Fibroblast of lung (primary cell): Measurements from ENCODE around the gene KLF15. TPM values are rescaled to one million over a fixed set of nuclear protein-coding genes. Genes with fewer than 3 reads are reported as not detected.

Experiments used
- DNase-seq, 2 donors: peaks; one replicate each; pipeline versions ENCODE4 v3.0.0 to v3.0.0-alpha.2; 2010; ENCODE audit warnings: low read depth in 2 of 2
- H2AFZ ChIP-seq: 2 replicates; pipeline ENCODE4 v1.5.1; 2012; ENCODE audit warnings: low read length, control low read depth, inconsistent platforms
- H3K27ac ChIP-seq: 2 replicates; pipeline ENCODE4 v1.5.1; 2011; ENCODE audit warnings: low read length, control low read depth; ENCODE audit not compliant: insufficient read depth
- H3K27me3 ChIP-seq: 2 replicates; pipeline ENCODE4 v1.5.1; 2011; ENCODE audit warnings: mild to moderate bottlenecking, low read length; ENCODE audit not compliant: control insufficient read depth, insufficient read depth
- H3K36me3 ChIP-seq: 2 replicates; pipeline ENCODE4 v1.5.1; 2011; ENCODE audit warnings: low read length; ENCODE audit not compliant: control insufficient read depth, insufficient read depth
- H3K4me1 ChIP-seq: 2 replicates; pipeline ENCODE4 v1.5.1; 2011; ENCODE audit warnings: low read length; ENCODE audit not compliant: control insufficient read depth, insufficient read depth; ENCODE audit errors: extremely low read depth
- H3K4me2 ChIP-seq: 2 replicates; pipeline ENCODE4 v1.5.1; 2011; ENCODE audit warnings: low read length, control low read depth; ENCODE audit not compliant: insufficient read depth; ENCODE audit errors: extremely low read depth
- H3K4me3 ChIP-seq, 4 experiments: fragments of 200-600 bp in 1 of 4; sonication (generic) in 1 of 4; replicated peaks in 1 of 4; 2 replicates each; pipeline ENCODE4 v1.5.1; 2011 to 2016; ENCODE audit warnings: low read length in 4 of 4, low read depth in 3 of 4, mild to moderate bottlenecking in 3 of 4, control low read depth in 2 of 4, inconsistent platforms in 1 of 4, mixed read lengths in 1 of 4; ENCODE audit not compliant: insufficient read depth in 1 of 4; ENCODE audit errors: control extremely low read depth in 1 of 4
- H3K79me2 ChIP-seq: 2 replicates; pipeline ENCODE4 v1.5.1; 2012; ENCODE audit warnings: mild to moderate bottlenecking, low read length, inconsistent platforms; ENCODE audit not compliant: control insufficient read depth, insufficient read depth
- H3K9ac ChIP-seq: 2 replicates; pipeline ENCODE4 v1.5.1; 2011; ENCODE audit warnings: mild to moderate bottlenecking, low read length, control low read depth; ENCODE audit not compliant: insufficient read depth
- H3K9me3 ChIP-seq: 2 replicates; pipeline ENCODE4 v1.5.1; 2012; ENCODE audit warnings: low read depth, low read length; ENCODE audit not compliant: control insufficient read depth, insufficient read depth
- H4K20me1 ChIP-seq: 2 replicates; pipeline ENCODE4 v1.5.1; 2011; ENCODE audit warnings: low read length; ENCODE audit not compliant: control insufficient read depth, insufficient read depth; ENCODE audit errors: extremely low read depth
- EZH2 ChIP-seq: IDR thresholded peaks from 2 replicates; pipeline ENCODE4 v1.5.1; 2012; ENCODE audit warnings: low read length, control low read depth, mild to moderate bottlenecking; ENCODE audit errors: missing control alignments
- polyA plus RNA-seq, 2 donors: library from polyadenylated mRNA; depleted of rRNA in 1 of 2; stranded (reverse) in 1 of 2; unstranded in 1 of 2; fragments of >200 nt; gene quantifications; 2 replicates each; pipeline ENCODE4 v1.2.1, GENCODE V29; 2011 to 2012; ENCODE audit warnings: missing spikeins in 1 of 2
- total RNA-seq: library from RNA; depleted of rRNA; stranded (reverse); fragments of >200 nt; gene quantifications from 2 replicates; pipeline ENCODE4 v1.2.1, GENCODE V29; 2014
- TF ChIP-seq, protein P1 (sequence below), 2 donors: IDR thresholded peaks in 1 of 2; conservative IDR thresholded peaks in 1 of 2; 1 replicate in 1 of 2; 2 replicates in 1 of 2; pipeline ENCODE4 v1.5.1; 2011 to 2012; ENCODE audit warnings: low read length in 2 of 2, control low read depth in 1 of 2, inconsistent platforms in 1 of 2, low read depth in 1 of 2, mild to moderate bottlenecking in 1 of 2

Gene KLF15
- total and polyA plus RNA-seq, 2 donors (not counting 1 experiment from before 2014, with no cell fraction given) = 0.15 to 4.1 TPM

- no peaks in the 10 kb centered on the region for H4K20me1 ChIP-seq
- H3K4me3 ChIP-seq = no peak overlapping the region
- DNase-seq = no peak
- no peak overlapping the region for H3K27ac ChIP-seq
- no peaks in the 10 kb centered on the region for H3K9me3 ChIP-seq
- no peak for TF ChIP-seq EZH2
- TF ChIP-seq, protein P1, sequence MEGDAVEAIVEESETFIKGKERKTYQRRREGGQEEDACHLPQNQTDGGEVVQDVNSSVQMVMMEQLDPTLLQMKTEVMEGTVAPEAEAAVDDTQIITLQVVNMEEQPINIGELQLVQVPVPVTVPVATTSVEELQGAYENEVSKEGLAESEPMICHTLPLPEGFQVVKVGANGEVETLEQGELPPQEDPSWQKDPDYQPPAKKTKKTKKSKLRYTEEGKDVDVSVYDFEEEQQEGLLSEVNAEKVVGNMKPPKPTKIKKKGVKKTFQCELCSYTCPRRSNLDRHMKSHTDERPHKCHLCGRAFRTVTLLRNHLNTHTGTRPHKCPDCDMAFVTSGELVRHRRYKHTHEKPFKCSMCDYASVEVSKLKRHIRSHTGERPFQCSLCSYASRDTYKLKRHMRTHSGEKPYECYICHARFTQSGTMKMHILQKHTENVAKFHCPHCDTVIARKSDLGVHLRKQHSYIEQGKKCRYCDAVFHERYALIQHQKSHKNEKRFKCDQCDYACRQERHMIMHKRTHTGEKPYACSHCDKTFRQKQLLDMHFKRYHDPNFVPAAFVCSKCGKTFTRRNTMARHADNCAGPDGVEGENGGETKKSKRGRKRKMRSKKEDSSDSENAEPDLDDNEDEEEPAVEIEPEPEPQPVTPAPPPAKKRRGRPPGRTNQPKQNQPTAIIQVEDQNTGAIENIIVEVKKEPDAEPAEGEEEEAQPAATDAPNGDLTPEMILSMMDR (conservative IDR thresholded peaks at IDR 0.05 in 1 of 2, IDR thresholded peaks at IDR 0.05 in 1 of 2; ENCODE audit: low read depth in 1 of 2, low read length in 2 of 2) = no peak
- no peaks in the 10 kb centered on the region for H3K79me2 ChIP-seq
- H3K36me3 ChIP-seq = no peaks in the 10 kb centered on the region
- H3K27me3 ChIP-seq = peaks cover 6% of the 10 kb centered on the region
- no peak overlapping the region for H3K9ac ChIP-seq
- H3K4me1 ChIP-seq = no peaks in the 10 kb centered on the region
- H2AFZ ChIP-seq = no peak overlapping the region
- H3K4me2 ChIP-seq = no peak overlapping the region
Observed at GRCh38 chr3:126326629-126327028, 30.6 kb downstream of the KLF15 start.

DNA sequence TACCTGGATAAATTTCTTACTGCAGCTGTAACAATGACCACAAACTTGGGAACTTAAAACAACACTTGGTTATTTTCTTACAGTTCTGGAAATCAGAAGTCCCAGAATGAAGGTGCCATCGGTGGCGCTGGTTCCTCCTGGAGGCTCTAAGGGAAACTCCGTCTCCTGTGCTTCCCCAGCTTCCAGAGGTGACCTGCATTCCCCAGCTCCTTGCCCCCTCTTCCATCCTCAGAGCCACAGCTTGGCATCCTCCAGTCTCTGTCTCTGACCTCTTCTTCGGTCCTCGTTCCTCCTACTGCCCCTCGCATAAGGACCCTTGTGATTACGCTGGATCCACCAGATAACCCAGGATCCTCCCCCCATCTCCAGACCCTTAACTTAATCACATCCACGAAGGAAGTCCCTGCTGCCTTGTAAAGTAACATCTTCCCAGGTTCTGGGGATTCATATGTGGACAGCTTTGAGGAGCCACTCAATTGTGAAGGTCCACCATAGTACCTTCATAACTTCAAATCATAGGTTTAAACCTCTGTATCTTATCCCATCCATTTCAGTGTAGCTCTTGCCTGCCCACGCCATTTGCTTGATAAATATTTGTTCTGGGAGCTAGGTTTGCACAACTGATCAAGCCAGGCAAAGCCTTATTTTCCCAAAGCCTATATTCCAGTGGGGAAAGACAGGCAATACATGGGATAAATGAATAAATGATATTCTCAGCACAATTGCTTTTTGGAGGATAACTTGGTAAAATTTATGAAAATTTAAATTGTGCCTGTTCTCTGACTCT, 34.8 kb downstream of the KLF15 start:
- no peaks in the 10 kb centered on the region for H3K4me1 ChIP-seq
- no peak overlapping the region for H2AFZ ChIP-seq
- H3K4me2 ChIP-seq = no peak overlapping the region
- no peaks in the 10 kb centered on the region for H3K36me3 ChIP-seq
- H3K4me3 ChIP-seq = no peak overlapping the region
- no peaks in the 10 kb centered on the region for H4K20me1 ChIP-seq
- no peaks in the 10 kb centered on the region for H3K9me3 ChIP-seq
- H3K9ac ChIP-seq = no peak overlapping the region
- no peak for TF ChIP-seq EZH2
- TF ChIP-seq, protein P1 (conservative IDR thresholded peaks at IDR 0.05 in 1 of 2, IDR thresholded peaks at IDR 0.05 in 1 of 2; ENCODE audit: low read depth in 1 of 2, low read length in 2 of 2) = no peak
- DNase-seq = no peak
- H3K27ac ChIP-seq = no peak overlapping the region
- H3K79me2 ChIP-seq = no peaks in the 10 kb centered on the region
- peaks cover 4% of the 10 kb centered on the region for H3K27me3 ChIP-seq

DNA sequence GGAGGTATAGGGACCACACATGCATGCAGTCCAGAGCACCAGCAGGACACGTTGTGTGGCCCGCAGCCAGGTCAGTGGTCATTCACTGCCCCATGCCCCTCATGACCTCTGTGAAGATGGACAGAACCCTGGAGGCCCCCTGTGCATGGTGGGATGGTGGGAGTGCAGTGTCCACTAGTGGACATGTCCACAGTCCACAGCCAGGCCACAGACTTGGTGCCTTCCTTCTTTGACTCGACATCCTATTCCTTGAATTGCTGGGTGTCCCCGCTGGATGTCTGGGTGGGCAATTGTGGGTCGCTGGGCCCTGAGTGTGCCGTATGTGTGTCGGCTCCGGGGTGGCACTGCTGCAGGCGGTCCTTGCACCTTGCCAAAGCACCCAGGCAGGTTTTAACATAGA, 35.7 kb downstream of the KLF15 start:
- no peak for TF ChIP-seq EZH2
- TF ChIP-seq, protein P1 (conservative IDR thresholded peaks at IDR 0.05 in 1 of 2, IDR thresholded peaks at IDR 0.05 in 1 of 2; ENCODE audit: low read depth in 1 of 2, low read length in 2 of 2) = no peak

More for the DNA sequence above, 35.7 kb downstream of the KLF15 start:
- Histone ChIP-seq H3K79me2 (no peaks in the 10 kb centered on the region), H3K27ac (no peak overlapping the region), H3K4me1 (no peaks in the 10 kb centered on the region), H3K4me2 (no peak overlapping the region), H3K36me3 (no peaks in the 10 kb centered on the region), H3K4me3 (no peak overlapping the region), H4K20me1 (no peaks in the 10 kb centered on the region), H3K9me3 (no peaks in the 10 kb centered on the region), H3K27me3 (peaks cover 2% of the 10 kb centered on the region), H2AFZ (no peak overlapping the region), H3K9ac (no peak overlapping the region)
- no peak for DNase-seq
